HG02973 (cell line): Measurements from ENCODE around the gene CCDC158.
"Not testable (repeated sequence)": the region's sequence is repeated elsewhere in the genome, so short reads cannot be mapped to it uniquely, and the experiment has no call there.

ENCODE experiments used
- ATAC-seq: cut with Tn5 transposase; IDR thresholded peaks from one replicate; pipeline ENCODE4 v1.9.1; 2021; ENCODE audit warnings: moderate library complexity; ENCODE audit not compliant: unreplicated experiment

The CCDC158 gene

DNA sequence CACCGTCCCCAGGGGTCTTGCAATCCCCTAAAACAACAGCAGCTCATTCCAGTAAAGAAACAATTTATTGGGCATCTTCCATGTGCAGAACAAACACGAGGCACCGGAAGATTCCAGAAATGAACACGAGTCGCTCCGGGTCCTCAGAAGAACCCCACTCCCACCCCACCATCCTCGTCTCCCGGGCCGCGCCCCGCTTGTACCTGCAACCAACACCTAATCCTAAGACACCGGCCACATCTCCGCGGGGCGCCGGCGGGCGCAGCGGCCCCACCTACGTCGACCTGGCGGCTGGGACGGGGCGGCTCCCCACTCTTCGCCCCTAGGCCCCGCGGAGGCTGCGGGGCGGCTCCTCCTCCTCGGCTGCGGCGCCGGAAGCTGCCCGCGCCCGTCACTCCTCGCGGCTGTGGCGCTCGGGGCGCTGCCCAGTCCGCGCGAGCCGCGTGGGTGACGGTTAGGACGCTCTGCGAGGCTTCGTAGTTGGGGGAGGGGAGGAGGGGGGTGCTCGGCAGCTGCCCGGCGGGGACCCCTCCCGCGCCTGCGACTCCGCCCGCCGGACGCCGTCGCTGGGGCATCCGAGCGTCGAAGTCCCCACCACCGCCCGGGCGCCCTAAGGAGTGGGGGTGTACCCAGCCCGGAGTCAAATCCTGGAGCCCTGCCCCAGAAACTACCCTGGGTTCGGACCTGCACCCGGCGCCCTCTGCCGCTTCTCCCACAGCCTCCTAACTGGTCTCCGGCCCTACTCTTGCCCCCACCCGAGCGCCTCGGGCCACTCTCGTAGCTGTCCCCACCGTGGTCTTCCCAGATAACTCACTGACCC, at the start of gene CCDC158:
CCDC158 (minus strand) TSS at position 380 of the 820 bp plus-strand sequence. CDS start 17,934 bp downstream, outside the sequence.
- ATAC-seq = no peak

DNA sequence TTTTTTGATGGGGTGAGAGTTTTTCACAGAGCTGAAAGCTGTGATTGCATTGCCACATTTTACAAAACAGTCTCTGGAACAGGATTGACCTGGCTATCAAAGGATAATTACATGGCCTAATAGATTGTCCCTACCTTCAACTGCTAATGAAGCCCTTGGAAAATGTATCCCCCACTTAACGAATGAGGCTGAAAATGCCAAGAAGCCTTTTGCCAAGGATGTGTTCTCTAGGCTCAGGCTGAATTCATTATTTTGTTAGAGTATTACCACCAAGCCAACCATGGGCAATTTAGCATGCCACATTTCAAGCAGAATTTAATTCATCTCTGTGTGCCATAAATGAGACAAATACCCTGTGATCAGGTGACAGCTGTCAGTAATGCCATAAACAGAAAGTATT, 49.6 kb upstream of the CCDC158 start:
- no peak for ATAC-seq

DNA sequence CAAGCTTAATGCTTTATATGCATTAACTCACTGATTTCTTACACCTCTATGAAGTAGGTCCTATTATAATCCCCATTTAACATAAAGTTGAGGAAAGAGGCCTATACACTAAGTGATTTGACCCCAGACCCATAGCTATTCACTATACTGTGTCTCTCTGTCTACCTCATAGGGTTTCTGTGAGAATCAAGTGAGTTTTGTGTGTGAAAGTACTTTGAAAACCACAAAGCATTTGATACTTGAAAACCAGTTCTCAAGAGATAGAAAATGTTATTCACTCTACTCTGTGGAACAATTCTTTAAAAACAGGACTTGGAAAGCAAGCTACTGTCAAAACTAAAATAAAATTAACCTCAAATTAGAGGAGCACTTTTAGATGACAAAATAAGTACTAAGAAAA, 49.1 kb upstream of the CCDC158 start:
- ATAC-seq = no peak

DNA sequence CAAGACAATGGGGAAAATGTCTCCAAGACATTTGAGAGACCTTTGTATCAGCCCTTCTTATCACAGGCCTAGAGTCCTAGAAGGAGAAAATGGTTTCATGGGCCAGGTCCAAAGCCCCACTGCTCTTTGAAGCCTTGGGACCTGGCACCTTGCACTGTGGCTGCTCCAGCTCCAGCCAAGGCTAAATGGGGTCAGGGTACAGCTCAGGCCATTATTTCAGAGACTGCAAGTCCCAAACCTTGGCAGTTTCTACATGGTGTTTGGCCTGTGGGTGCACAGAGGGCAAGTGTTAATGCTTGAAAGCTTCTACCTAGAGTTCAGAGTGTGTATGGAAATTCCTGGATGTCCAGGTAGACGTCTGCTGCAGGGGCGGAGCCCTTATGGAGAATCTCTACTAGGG, 42.6 kb upstream of the CCDC158 start:
- ATAC-seq = no peak

DNA sequence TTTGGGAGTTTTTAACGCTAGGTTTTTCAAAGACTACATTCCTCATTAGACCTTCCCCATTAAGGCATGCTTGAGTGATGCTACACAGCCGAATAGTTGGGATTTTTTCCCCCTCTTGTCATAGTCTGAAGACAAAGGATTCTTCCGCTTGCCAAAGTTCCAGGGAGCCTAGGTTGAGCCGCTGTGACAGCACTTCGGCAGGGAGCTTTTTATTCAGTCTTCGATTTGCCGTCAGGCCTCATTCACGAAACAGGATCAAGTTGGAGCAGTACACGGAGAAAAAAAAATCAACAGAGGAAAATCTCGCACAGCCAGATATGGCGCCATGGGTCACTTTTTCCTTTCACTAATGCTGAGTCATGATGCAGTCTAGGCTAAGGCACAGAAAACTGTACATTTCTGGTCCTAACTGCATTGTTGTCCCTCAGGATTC, 38.4 kb upstream of the CCDC158 start:
- no peak for ATAC-seq

DNA sequence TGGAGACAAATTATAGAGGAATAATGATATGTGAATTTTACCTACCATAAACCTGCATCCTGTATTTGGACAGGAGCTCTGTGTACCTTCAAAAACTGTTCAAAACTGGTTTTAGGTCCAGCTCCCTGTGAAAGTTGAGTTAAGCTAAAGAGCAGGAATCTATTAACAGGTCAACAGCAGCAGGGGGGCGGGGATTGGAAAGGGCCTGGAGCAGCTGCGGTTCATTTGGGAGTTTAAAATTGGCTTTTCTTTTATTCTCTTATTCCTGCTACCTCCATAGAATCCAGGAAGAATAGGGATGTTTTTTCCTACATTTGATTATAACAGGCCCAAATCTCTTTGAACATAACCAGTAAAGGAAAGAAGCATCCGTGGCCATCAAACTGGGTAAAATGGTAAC, 37.9 kb upstream of the CCDC158 start:
- no peak for ATAC-seq

DNA sequence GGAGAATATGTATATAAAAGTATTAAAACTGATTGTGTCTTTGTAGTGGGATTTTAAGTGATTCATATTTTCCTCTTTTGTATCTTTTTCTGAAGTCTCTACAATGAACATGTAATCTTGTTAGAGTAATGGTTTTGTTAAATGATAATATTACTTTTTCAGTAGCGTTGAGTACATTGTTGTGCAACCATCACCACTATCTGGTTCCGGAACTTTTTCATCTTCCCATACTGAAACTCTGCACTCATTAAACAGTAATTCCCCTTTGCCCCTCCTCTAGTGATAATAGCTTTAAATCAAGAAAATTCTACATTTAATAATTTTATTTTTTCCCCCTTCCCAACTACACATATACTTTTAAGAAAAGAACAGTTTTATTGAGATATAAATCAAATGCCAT, 37.4 kb upstream of the CCDC158 start:
- ATAC-seq = no peak

DNA sequence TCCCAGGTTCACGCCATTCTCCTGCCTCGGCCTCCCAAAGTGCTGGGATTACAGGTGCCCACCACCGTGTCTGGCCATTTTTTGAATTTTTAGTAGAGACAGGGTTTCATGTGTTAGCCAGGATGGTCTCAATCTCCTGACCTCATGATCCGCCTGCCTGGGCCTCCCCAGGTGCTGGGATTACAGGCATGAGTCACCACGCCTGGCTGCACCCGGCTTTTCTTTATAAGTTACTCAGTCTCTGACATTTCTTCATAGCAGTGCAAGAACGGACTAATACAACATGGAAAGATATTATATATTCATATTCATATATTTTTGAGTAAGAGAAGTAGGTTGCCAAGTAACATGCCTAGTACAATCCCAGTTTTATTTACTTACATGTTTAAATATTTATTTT, 36.9 kb upstream of the CCDC158 start:
- no peak for ATAC-seq

DNA sequence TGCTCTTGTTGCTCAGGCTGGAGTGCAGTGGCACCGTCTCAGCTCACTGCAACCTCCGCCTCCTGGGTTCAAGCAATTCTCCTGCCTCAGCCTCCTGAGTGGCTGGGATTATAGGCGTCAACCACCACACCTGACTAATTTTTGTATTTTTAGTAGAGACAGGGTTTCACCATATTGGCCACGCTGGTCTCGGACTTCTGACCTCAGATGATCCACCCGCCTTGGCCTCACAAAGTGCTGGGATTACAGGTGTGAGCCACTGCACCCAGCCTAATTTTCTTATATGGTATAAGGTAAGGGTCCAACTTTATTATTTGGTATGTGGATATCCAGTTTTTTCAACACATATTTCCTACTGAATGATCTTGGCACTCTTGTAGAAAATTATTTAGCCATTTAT, 33.1 kb upstream of the CCDC158 start:
- not testable (repeated sequence) for ATAC-seq

DNA sequence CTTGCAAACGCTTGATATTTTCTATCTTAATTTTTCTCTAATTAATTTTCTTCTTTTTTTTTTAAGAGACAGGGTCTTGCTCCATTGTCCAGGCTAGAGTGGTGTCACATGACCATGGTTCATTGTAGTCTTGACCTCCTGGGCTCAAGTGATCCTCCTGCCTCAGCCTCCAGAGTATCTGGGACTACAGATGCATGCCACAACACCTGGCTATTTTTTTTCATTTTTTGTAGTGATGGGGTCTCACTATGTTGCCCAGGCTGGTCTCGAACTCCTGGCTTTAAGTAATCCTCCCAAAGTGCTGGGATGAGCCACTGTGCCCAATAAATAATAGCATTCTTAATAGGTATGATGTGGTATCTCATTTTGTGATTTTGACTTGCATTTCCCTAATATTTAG, 32.3 kb upstream of the CCDC158 start:
- no peak for ATAC-seq

DNA sequence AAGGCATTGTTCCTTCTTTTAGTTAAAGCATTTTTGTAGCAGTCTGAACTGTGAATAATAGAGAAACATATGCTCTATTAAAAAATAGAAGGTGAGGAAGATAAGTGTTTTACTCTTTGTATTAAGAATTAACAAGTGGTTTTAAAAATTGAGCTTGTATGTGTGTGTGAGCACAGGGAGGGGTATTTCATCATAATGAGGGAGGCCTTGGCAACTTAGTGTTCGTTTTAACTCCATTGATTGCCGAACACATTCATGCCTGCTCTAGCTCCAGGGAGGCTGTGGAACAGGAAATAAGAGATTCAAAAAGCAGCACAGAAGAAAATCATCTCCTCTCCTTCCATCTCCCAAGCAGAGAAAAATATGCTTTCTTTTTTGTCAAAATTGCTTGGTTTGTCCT, 28.9 kb upstream of the CCDC158 start:
- ATAC-seq = no peak

DNA sequence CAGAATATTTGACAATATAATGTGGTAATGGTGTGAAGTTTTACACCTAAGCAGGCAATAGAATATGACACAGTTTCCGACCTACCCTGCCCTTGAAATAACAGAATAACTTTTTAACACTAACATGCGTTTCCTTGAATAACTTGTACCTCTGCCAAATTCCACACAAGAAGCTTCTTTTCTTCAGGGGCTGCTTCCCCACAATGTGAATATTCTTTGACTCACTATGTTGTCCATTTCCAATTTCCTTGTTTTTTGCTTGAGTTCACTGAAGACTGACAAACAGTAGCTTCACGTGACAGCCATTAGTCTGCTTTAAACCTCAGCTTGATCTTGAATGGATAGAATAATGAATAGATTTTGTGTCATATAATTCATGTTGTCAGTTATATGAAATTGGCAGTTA, 28.4 kb upstream of the CCDC158 start:
- no peak for ATAC-seq

DNA sequence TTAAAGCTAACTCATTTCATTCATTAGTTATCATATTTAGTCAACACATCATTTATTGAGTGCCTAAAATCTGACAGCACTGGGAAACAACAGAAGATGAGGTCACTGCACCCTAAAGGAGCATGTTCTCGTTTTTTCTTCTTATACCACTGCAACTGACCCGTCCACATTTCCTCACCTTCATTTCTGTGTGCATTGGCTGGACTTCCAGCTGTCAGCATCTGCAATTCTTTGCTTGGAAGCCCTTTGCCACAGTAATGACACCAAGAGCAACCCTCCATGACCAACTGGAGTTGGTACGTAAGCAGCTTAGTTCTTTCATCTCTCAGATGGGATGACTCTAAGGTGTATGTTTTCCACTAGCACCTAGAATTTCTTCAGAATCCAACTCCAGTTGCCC, 27.3 kb upstream of the CCDC158 start:
- no peak for ATAC-seq

DNA sequence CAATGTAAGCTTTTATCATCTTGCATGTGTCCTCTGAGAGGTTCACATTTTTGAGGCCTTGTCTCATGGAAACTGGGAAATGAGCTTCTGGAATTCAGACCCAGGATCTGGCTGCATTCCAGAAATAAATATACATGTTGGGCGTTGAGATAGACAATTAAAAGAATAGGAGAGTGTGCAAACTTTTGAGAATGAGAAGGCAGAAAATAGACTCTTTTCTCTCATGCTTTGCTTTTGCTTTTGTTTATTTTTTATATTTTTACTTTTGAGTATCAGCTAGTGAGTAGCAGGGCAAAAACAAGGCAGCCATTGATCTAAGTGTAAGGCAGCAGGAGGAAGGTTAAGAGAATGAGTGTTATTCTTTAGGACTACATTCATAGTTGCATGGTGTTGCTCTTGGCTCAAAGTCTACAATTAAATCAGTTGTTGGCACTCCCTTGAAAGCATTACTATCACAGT, 26.5 kb upstream of the CCDC158 start:
- ATAC-seq = no peak

DNA sequence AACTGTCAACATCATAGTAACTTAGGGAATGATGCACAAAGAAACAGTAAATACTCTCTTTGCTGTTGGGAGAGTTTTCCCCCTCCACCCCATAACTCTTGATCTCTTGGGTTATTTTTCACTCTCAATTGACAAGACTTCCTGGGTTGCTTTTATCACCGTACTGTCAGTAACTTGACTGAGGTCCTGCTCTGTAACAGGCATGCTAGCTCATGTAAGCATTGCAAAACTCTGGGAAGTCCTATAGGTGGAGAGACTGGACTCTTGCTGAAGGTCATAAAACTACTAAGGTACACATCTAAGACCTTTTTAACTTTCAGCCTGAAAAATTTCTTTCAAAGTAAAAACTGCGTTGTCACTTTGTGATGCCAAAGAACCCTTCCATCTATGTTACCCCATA, 25.0 kb upstream of the CCDC158 start:
- no peak for ATAC-seq

DNA sequence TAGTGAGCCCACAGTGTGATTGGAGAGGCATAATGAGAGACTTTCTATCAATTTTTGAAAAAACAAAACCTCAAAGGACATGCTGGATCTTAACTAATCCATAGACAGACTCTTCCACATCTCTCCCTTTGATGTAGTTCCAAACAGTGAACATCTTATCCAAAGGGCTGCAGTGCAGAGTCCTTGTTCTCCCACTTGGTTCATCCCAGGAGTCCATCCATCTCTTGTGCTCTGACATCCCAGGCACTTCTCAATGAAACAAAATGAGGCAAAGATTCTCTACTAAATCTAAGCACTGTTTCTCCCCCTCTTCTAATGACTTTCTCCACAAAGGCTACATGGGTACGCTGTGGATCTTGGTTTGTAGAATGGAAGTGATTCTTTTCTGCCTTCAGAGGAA, 22.4 kb upstream of the CCDC158 start:
- ATAC-seq = no peak

DNA sequence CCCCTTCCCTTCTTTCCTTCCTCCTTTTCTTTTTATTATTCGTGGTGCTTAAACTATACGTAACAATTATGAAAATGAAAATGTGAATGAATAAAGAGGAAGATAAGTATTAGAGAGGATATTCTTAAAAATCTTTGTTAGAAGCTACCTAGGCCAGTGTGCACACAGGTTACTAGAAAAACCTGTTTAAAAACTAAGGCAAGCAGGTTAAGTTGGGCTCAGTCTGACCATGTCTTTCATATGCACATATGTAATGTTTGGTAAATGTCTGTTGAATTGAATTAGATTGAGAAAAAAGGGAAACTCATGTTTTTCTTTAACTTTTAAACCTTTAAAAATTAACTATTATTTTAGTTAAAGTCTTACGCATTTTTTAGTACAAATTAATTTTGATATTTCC, 21.9 kb upstream of the CCDC158 start:
- no peak for ATAC-seq

DNA sequence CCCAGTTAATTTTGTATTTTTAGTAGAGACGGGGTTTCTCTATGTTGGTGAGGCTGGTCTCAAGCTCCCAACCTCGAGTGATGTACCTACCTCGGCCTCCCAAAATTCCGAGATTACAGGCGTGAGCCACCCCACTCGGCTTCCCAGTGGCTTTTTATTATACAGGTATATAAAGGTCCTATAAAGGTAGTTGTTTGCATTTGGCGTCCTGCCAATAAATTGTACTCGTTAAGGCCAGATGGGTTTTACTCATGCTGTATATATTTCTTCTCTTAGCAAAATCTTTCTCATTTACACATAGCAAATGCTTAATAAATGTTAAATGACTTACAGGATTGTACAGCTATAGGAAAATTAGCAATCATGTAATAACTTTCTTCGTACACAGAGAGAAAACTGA, 20.9 kb upstream of the CCDC158 start:
- no peak for ATAC-seq

DNA sequence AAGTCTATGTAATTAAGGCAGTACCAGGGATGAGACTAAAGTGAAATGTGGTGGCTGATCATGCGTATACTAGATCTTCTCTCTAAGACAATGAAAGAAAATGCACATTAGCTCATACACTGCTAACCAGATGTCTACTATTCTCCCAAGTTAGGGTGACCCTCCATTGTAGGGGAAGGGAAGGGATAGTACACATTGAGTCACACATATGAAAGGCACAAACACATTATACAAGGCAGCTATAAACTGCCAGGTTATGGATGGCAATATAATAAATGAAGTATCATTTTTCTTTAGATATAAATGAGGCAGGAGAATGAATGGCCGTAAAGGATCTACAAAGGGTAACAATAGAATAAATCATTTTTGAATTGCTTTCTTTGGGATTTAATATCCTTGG, 18.6 kb upstream of the CCDC158 start:
- no peak for ATAC-seq

DNA sequence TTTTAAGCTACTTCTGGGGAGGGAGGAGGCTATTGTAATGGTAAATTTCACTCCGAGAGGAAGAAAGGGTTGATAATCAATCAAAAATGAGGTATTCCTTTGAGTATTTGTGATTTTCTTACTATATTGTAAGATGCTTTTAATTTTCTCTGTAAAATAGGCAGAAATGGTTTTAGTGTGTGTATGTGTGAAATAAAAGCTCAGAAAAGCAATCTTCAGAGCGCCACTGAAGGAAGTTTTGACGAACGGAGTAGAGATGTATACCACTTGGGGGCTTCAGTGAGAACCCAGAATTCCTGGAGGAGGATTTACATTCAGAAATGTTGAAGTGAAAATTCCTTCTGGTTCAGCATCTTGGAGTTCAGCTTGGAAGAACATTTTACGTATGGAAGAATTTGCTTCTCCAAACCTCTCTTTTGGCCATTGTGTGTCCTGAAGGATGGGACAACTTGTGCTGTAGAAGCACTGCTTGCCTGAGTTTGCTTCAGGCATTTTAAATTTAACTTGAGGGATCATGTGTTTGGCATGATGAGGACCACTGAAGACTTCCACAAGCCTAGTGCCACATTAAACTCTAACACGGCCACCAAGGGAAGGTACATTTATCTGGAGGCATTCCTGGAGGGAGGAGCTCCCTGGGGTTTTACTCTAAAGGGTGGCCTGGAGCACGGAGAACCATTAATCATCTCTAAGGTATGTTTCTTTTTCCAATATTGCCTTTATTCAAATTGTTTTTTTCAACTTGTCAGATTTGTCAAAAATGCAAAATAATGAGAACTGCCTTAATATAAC, 14.8 kb upstream of the CCDC158 start:
- ATAC-seq = no peak

DNA sequence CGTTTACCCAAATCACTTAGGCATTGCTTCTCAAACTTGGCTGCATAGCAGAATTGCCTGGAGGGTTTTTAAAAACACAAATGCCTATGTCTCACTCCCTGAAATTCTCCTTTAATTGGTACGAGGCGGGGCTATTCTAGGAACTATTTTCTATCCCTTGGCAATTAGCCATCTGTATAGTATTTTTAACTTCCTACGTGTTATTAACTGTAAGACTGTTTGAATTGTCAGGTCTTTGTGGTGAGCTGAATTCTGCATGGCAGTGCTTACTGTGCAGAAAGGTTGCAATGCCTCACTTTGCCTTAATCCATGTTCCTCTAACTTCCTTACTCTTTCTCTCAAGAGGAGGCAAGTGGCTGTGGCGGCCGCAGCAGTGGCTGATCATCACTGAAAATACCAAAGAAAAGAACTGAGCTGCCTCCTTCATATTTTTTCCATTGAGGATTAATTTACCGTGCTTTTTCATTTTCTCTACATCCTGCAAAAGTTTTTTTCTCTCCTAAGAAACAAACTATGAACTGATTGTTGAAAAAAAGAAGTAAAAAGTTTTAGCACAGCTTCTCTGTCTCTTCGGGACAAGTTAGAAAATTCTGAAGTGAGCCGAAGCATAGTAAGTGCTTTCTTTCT, 14.1 kb upstream of the CCDC158 start, which contains the start of gene SHROOM3:
SHROOM3 (plus strand) TSS at position 329 of the 627 bp plus-strand sequence. CDS start 824 bp downstream, outside the sequence.
- no peak for ATAC-seq
